ENCODE data around the gene HRAS. TPM values are rescaled to one million over a fixed set of nuclear protein-coding genes. Genes with fewer than 3 reads are reported as not detected.

HRAS gene
- polyA plus RNA-seq, 1 of the 3 experiments (the other 2 are of a cell fraction): 217 TPM

DNA sequence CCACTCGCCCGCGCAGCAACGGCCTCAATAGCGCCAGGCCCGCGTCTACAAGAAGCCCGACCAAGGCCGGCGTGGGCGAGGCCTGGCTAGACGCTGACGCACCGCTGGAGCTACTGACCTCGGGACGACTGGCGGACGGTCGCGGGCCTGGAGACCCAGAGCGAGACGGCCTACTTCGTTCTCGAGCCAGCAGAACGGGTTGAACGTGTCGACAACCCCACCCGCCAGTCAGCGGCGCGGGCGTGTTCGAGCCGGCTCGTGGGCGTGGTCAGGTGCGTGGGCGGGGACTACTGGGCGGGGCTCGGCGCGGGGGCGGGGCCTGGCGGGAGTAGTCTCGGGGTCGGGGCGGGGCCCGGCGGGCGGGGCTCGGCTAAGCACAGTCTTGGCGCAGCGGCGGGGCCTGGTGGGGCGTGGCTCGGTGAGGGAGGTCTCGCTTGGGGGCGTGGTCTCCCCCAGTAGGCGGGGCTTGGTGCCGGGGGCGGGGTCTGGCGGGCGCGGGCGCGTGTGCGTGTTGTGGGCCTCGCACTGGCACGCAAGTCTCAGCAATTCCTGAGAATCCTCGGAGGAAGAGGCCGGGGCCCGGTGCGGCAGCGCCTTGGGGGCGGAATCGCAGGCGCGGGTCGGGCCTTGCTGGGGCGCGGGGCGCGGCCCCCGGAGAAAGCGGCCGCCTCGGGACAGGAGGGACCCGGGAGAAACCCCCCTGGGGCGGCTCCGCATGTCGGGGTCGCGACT is 28.2 kb downstream of the HRAS start, which contains the start of gene RNH1:
RNH1 (minus strand) TSS at position 248 of the 732 bp plus-strand sequence. CDS start 5,080 bp downstream, outside the sequence.
- H2AFZ ChIP-seq (ENCODE audit: low read depth): peak within 1 kb of the TSS; percentile 84; the same call in 1 of the 2 replicates
- no peaks in the 10 kb centered on the region for H3K27me3 ChIP-seq (ENCODE audit: insufficient read depth)
- DNase-seq: peak; percentile 100
- ChIA-PET CTCF (interaction anchor here (0.7 to 2.2 kb wide), 5 partner anchors 9 to 277 kb away, joined by 3 to 16 read pairs (median 3); partner anchors contain the start of gene HRAS), POLR2A (interaction anchor here (0.9 to 1.0 kb wide), 3 partner anchors 9 to 69 kb away, joined by 3 to 4 read pairs (median 3); partner anchors contain the start of gene PHRF1)
- peaks cover 4% of the 10 kb centered on the region for H3F3A ChIP-seq (replicated peaks; ENCODE audit: insufficient read depth)
- peak within 1 kb of the TSS; percentile 86 to 87 for H3K4me3 ChIP-seq (ENCODE audit: low read depth in 2 of 2, low read length in 1 of 2)
- WGBS (ENCODE audit: low lambda C conversion rate): 0% methylated on average over 4 of the region's 93 CpGs
- peaks cover 10 to 19% of the 10 kb centered on the region in 2 experiments for H3K36me3 ChIP-seq (replicated peaks in 1 of 2; ENCODE audit: control insufficient read depth in 1 of 2, insufficient read depth in 2 of 2, low read length in 1 of 2)
- peaks cover 7 to 9% of the 10 kb centered on the region in 2 experiments; a peak in 2 of 4 replicates for H3K4me1 ChIP-seq (ENCODE audit: control insufficient read depth in 1 of 2, insufficient read depth in 2 of 2, low read depth in 1 of 2, low read length in 1 of 2)
- H3K9me3 ChIP-seq: no peaks in the 10 kb centered on the region
- H3K79me2 ChIP-seq (ENCODE audit: insufficient read depth): peaks cover 57% of the 10 kb centered on the region
- peak within 1 kb of the TSS; percentile 98 to 99 for H3K27ac ChIP-seq (ENCODE audit: low read depth in 2 of 2, low read length in 1 of 2)
- peak within 1 kb of the TSS; percentile 91 for H3K9ac ChIP-seq
- no peaks in the 10 kb centered on the region for H3K9me2 ChIP-seq
- H4K20me1 ChIP-seq (ENCODE audit: insufficient read depth): 0 out of 2 replicates have a peak, but pooled peaks cover 7% of the 10 kb centered on the region
- peak within 1 kb of the TSS; percentile 99 for H3K4me2 ChIP-seq
- TF ChIP-seq CHD2 (IDR thresholded peaks at IDR 0.05; ENCODE audit: low read length, partially characterized antibody) (no peak), RAD21 (IDR thresholded peaks at IDR 0.05; ENCODE audit: low read length) (no peak), TAF1 (IDR thresholded peaks at IDR 0.05; ENCODE audit: borderline replicate concordance, low read depth, low read length) (peak; percentile 33; the same call in 1 of the 2 replicates), MXI1 (IDR thresholded peaks at IDR 0.05; ENCODE audit: low read depth, low read length) (peak; percentile 40; the same call in 1 of the 2 replicates), NRF1 (IDR thresholded peaks at IDR 0.05; ENCODE audit: low read depth, low read length) (peak; percentile 26; the same call in 1 of the 2 replicates), POLR2AphosphoS5 (IDR thresholded peaks at IDR 0.05; ENCODE audit: low read depth, low read length) (peak; percentile 15; the same call in 1 of the 2 replicates)
- TF ChIP-seq, protein P1, sequence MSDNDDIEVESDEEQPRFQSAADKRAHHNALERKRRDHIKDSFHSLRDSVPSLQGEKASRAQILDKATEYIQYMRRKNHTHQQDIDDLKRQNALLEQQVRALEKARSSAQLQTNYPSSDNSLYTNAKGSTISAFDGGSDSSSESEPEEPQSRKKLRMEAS (IDR thresholded peaks at IDR 0.05; ENCODE audit: low read depth): peak; percentile 74
- TF ChIP-seq, protein P2, sequence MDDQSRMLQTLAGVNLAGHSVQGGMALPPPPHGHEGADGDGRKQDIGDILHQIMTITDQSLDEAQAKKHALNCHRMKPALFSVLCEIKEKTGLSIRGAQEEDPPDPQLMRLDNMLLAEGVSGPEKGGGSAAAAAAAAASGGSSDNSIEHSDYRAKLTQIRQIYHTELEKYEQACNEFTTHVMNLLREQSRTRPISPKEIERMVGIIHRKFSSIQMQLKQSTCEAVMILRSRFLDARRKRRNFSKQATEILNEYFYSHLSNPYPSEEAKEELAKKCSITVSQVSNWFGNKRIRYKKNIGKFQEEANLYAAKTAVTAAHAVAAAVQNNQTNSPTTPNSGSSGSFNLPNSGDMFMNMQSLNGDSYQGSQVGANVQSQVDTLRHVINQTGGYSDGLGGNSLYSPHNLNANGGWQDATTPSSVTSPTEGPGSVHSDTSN (IDR thresholded peaks at IDR 0.05): peak; percentile 18; the same call in 1 of the 2 replicates

DNA sequence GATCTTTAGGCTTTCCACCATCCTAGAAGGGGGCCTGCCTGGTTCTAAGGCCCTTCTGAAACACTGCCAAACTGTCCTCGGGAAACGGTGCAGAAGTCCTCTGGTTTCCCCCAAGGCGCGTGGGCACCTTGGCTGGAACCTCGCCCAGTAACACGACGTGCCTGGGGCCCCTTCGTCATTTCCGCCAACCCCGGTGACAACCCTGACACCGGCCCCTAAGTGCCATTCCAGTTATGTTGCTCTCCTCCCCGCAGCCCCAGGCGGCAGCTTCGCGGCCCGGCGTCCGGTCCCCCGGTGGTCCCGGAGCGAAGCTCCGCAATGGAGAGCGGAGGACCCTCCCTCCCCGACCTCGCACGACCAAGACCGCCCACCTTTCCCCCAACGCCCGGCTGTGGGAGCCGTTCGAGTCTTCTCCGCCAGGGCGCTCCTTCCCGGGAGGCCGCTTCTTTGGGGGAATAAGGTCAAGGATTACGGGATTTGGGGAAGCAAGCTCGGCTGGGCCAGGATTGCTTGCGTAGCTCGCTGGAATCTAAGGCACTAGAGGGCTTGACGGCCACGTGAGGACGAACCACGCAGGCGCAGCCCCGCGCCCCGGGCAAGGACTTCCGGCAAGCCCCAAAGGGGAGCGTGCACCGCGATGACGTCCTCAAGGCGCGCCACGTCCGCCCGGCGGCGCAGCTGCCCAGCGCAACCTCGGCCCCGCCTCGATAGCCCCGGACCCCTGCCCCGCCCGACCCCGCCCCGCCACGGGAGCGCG is 29.0 kb downstream of the HRAS start:
- Histone ChIP-seq H3K9me3 (no peaks in the 10 kb centered on the region), H3K4me2 (peak overlapping the region; percentile 93), H3K36me3 (replicated peaks in 1 of 2; ENCODE audit: control insufficient read depth in 1 of 2, insufficient read depth in 2 of 2, low read length in 1 of 2) (peaks cover 17 to 18% of the 10 kb centered on the region in 2 experiments), H3K4me1 (ENCODE audit: control insufficient read depth in 1 of 2, insufficient read depth in 2 of 2, low read depth in 1 of 2, low read length in 1 of 2) (peaks cover 7 to 9% of the 10 kb centered on the region in 2 experiments; a peak in 2 of 4 replicates), H3K9ac (peak overlapping the region; percentile 91), H3K4me3 (ENCODE audit: low read depth in 2 of 2, low read length in 1 of 2) (peak overlapping the region; percentile 86 to 87), H3K9me2 (no peaks in the 10 kb centered on the region), H4K20me1 (ENCODE audit: insufficient read depth) (0 out of 2 replicates have a peak, but pooled peaks cover 7% of the 10 kb centered on the region), H3F3A (replicated peaks; ENCODE audit: insufficient read depth) (peaks cover 4% of the 10 kb centered on the region), H3K27me3 (ENCODE audit: insufficient read depth) (no peaks in the 10 kb centered on the region), H3K27ac (ENCODE audit: low read depth in 2 of 2, low read length in 1 of 2) (peak overlapping the region; percentile 98 to 99), H3K79me2 (ENCODE audit: insufficient read depth) (peaks cover 61% of the 10 kb centered on the region), H2AFZ (ENCODE audit: low read depth) (peak overlapping the region; percentile 84; the same call in 1 of the 2 replicates)
- ChIA-PET POLR2A (interaction anchor here (0.9 to 1.1 kb wide), 4 partner anchors 8 to 69 kb away, joined by 3 to 4 read pairs (median 3); partner anchors contain the start of gene PHRF1), CTCF (interaction anchor here (0.7 to 2.2 kb wide), 4 partner anchors 8 to 58 kb away, joined by 3 to 16 read pairs (median 4); partner anchors contain the start of gene HRAS)
- WGBS (ENCODE audit: low lambda C conversion rate): 2% methylated on average over 31 of the region's 71 CpGs
- DNase-seq: peak; percentile 99
- TF ChIP-seq, protein P3, sequence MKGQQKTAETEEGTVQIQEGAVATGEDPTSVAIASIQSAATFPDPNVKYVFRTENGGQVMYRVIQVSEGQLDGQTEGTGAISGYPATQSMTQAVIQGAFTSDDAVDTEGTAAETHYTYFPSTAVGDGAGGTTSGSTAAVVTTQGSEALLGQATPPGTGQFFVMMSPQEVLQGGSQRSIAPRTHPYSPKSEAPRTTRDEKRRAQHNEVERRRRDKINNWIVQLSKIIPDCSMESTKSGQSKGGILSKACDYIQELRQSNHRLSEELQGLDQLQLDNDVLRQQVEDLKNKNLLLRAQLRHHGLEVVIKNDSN (IDR thresholded peaks at IDR 0.05; ENCODE audit: borderline replicate concordance, low read depth): peak; percentile 84
- TF ChIP-seq, protein P4, sequence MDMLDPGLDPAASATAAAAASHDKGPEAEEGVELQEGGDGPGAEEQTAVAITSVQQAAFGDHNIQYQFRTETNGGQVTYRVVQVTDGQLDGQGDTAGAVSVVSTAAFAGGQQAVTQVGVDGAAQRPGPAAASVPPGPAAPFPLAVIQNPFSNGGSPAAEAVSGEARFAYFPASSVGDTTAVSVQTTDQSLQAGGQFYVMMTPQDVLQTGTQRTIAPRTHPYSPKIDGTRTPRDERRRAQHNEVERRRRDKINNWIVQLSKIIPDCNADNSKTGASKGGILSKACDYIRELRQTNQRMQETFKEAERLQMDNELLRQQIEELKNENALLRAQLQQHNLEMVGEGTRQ (IDR thresholded peaks at IDR 0.05; ENCODE audit: borderline replicate concordance, low read depth, low read length): peak; percentile 57
- TF ChIP-seq NRF1 (IDR thresholded peaks at IDR 0.05; ENCODE audit: low read depth, low read length) (peak; percentile 79), YY1 (IDR thresholded peaks at IDR 0.05; ENCODE audit: low read depth) (no peak), MXI1 (IDR thresholded peaks at IDR 0.05; ENCODE audit: low read depth, low read length) (peak; percentile 96), CHD2 (IDR thresholded peaks at IDR 0.05; ENCODE audit: low read length, partially characterized antibody) (no peak), TCF12 (IDR thresholded peaks at IDR 0.05) (no peak), SIN3A (IDR thresholded peaks at IDR 0.05; ENCODE audit: borderline replicate concordance, low read depth, low read length) (peak; percentile 63), EZH2phosphoT487 (IDR thresholded peaks at IDR 0.05; ENCODE audit: borderline replicate concordance, low read depth) (no peak), EP300 (IDR thresholded peaks at IDR 0.05; ENCODE audit: borderline replicate concordance in 1 of 2, low read depth in 1 of 2, low read length in 1 of 2) (no peak)
- TF ChIP-seq, protein P1 (IDR thresholded peaks at IDR 0.05; ENCODE audit: low read depth): peak; percentile 94
- TF ChIP-seq, protein P5, sequence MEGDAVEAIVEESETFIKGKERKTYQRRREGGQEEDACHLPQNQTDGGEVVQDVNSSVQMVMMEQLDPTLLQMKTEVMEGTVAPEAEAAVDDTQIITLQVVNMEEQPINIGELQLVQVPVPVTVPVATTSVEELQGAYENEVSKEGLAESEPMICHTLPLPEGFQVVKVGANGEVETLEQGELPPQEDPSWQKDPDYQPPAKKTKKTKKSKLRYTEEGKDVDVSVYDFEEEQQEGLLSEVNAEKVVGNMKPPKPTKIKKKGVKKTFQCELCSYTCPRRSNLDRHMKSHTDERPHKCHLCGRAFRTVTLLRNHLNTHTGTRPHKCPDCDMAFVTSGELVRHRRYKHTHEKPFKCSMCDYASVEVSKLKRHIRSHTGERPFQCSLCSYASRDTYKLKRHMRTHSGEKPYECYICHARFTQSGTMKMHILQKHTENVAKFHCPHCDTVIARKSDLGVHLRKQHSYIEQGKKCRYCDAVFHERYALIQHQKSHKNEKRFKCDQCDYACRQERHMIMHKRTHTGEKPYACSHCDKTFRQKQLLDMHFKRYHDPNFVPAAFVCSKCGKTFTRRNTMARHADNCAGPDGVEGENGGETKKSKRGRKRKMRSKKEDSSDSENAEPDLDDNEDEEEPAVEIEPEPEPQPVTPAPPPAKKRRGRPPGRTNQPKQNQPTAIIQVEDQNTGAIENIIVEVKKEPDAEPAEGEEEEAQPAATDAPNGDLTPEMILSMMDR (IDR thresholded peaks at IDR 0.05): no peak
